ENCODE measurements around the gene SPHK1.

The SPHK1 gene

GRCh38 chr17:76385892-76386786 lies 1.7 kb downstream of the SPHK1 start:
- peak; percentile 49 for DNase-seq

- DNase-seq: no peak
Measured at GRCh38 chr17:76386966-76387765, 2.8 kb downstream of the SPHK1 start.

- no peak for DNase-seq
Measured at GRCh38 chr17:76388966-76389888, 4.8 kb downstream of the SPHK1 start.

- DNase-seq: no peak
Measured at GRCh38 chr17:76390003-76390421, 5.6 kb downstream of the SPHK1 start.

GRCh38 chr17:76391200-76391715 lies 6.8 kb downstream of the SPHK1 start:
- no peak for DNase-seq

GRCh38 chr17:76394166-76394565 lies 9.8 kb downstream of the SPHK1 start:
- DNase-seq: no peak

- DNase-seq: no peak
Measured at GRCh38 chr17:76395980-76396379, 11.6 kb downstream of the SPHK1 start.

- no peak for DNase-seq
Measured at GRCh38 chr17:76397184-76397583, 12.8 kb downstream of the SPHK1 start.

GRCh38 chr17:76397687-76398522 lies 13.5 kb downstream of the SPHK1 start:
- peak; percentile 52 for DNase-seq

- no peak for DNase-seq
Measured at GRCh38 chr17:76398523-76399174, 14.2 kb downstream of the SPHK1 start.

- no peak for DNase-seq
Measured at GRCh38 chr17:76399175-76400172, 15.1 kb downstream of the SPHK1 start.

GRCh38 chr17:76402711-76403110 lies 18.3 kb downstream of the SPHK1 start:
- DNase-seq: no peak

- DNase-seq: no peak
Measured at GRCh38 chr17:76404256-76404655, 19.8 kb downstream of the SPHK1 start.

- no peak for DNase-seq
Measured at GRCh38 chr17:76404976-76405563, 20.7 kb downstream of the SPHK1 start.

GRCh38 chr17:76405607-76405966 lies 21.2 kb downstream of the SPHK1 start:
- no peak for DNase-seq

GRCh38 chr17:76405967-76406647 lies 21.7 kb downstream of the SPHK1 start:
- DNase-seq: no peak

- no peak for DNase-seq
Measured at GRCh38 chr17:76407509-76407908, 23.1 kb downstream of the SPHK1 start.

GRCh38 chr17:76408037-76408849 lies 23.8 kb downstream of the SPHK1 start:
- peak; percentile 50 for DNase-seq
